ENCODE results near the gene CCDC57. TPM values are rescaled to one million over a fixed set of nuclear protein-coding genes. Genes with fewer than 3 reads are reported as not detected.

CCDC57 gene
- total RNA-seq, 4 donors from 2014 or later: 23.5 to 87.5 (median 48.3) TPM

- peaks cover 21 to 47% (median 44%) of the 10 kb centered on the region in 4 donors for H3K4me1 ChIP-seq
- WGBS, 2 donors (ENCODE audit: low coverage in 1 of 2): 10% methylated on average over 42 of the region's 63 CpGs; no CpG with 5 or more reads in 1 of the 2 donors
- no peaks in the 10 kb centered on the region for H3K27me3 ChIP-seq
- intact Hi-C loops (cut with DNase I; ENCODE audit: low total_unique reads): no loop called here
- no peaks in the 10 kb centered on the region for H3K36me3 ChIP-seq
- in situ Hi-C loops (cut with MboI; ENCODE audit: low pct_ligation_motif_present in 1 of 4, low pct_unique_long_range_greater_than_20kb in 1 of 4, low sequenced_read_pairs in 3 of 4): no loop called here
- H3K4me3 ChIP-seq: peak overlapping the region; percentile 50 to 75 (median 58)
- peak overlapping the region; percentile 90 to 95 (median 92) for H3K27ac ChIP-seq
- H3K9me3 ChIP-seq: no peaks in the 10 kb centered on the region
- TF ChIP-seq, protein P1, sequence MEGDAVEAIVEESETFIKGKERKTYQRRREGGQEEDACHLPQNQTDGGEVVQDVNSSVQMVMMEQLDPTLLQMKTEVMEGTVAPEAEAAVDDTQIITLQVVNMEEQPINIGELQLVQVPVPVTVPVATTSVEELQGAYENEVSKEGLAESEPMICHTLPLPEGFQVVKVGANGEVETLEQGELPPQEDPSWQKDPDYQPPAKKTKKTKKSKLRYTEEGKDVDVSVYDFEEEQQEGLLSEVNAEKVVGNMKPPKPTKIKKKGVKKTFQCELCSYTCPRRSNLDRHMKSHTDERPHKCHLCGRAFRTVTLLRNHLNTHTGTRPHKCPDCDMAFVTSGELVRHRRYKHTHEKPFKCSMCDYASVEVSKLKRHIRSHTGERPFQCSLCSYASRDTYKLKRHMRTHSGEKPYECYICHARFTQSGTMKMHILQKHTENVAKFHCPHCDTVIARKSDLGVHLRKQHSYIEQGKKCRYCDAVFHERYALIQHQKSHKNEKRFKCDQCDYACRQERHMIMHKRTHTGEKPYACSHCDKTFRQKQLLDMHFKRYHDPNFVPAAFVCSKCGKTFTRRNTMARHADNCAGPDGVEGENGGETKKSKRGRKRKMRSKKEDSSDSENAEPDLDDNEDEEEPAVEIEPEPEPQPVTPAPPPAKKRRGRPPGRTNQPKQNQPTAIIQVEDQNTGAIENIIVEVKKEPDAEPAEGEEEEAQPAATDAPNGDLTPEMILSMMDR (IDR thresholded peaks at IDR 0.05): no peak
- TF ChIP-seq POLR2AphosphoS5 (IDR thresholded peaks at IDR 0.05) (peak; percentile 48 to 88 (median 72)), EP300 (IDR thresholded peaks at IDR 0.05; ENCODE audit: low read depth) (no peak), POLR2A (IDR thresholded peaks at IDR 0.05) (peak; percentile 84)
- DNase-seq: peak; percentile 80
Measured at GRCh38 chr17:82228278-82228841, 15.7 kb upstream of the CCDC57 start.

GRCh38 chr17:82227629-82228277 is 15.1 kb upstream of the CCDC57 start:
- Histone ChIP-seq H3K27me3 (no peaks in the 10 kb centered on the region), H3K4me3 (peak overlapping the region in 3 of 4 donors; percentile 54 to 75 (median 63)), H3K36me3 (no peaks in the 10 kb centered on the region), H3K27ac (peak overlapping the region; percentile 90 to 95 (median 92)), H3K9me3 (no peaks in the 10 kb centered on the region), H3K4me1 (peaks cover 21 to 47% (median 43%) of the 10 kb centered on the region in 4 donors)
- DNase-seq: no peak
- 68% methylated on average over 16 of the region's 18 CpGs; no CpG with 5 or more reads in 1 of the 2 donors for WGBS, 2 donors (ENCODE audit: low coverage in 1 of 2)
- TF ChIP-seq POLR2A (IDR thresholded peaks at IDR 0.05): no peak
- no peak for TF ChIP-seq POLR2AphosphoS5 (IDR thresholded peaks at IDR 0.05)
- TF ChIP-seq, protein P1 (IDR thresholded peaks at IDR 0.05): no peak
- TF ChIP-seq EP300 (IDR thresholded peaks at IDR 0.05; ENCODE audit: low read depth): no peak
- in situ Hi-C loops (cut with MboI; ENCODE audit: low pct_ligation_motif_present in 1 of 4, low pct_unique_long_range_greater_than_20kb in 1 of 4, low sequenced_read_pairs in 3 of 4) (no loop called here), intact Hi-C loops (cut with DNase I; ENCODE audit: low total_unique reads) (no loop called here)

- no peak for DNase-seq
- no peak overlapping the region for H3K27ac ChIP-seq
- intact Hi-C loops (cut with DNase I; ENCODE audit: low total_unique reads) (no loop called here), in situ Hi-C loops (cut with MboI; ENCODE audit: low pct_ligation_motif_present in 1 of 4, low pct_unique_long_range_greater_than_20kb in 1 of 4, low sequenced_read_pairs in 3 of 4) (no loop called here)
- TF ChIP-seq POLR2A (IDR thresholded peaks at IDR 0.05): no peak
- no peak for TF ChIP-seq POLR2AphosphoS5 (IDR thresholded peaks at IDR 0.05)
- TF ChIP-seq, protein P1 (IDR thresholded peaks at IDR 0.05): no peak
- TF ChIP-seq EP300 (IDR thresholded peaks at IDR 0.05; ENCODE audit: low read depth): no peak
- 60 to 89% methylated on average over 1 to 13 of the region's 16 CpGs for WGBS, 2 donors (ENCODE audit: low coverage in 1 of 2)
- H3K4me1 ChIP-seq: peaks cover 16 to 41% (median 36%) of the 10 kb centered on the region in 4 donors
- H3K4me3 ChIP-seq: no peak overlapping the region
- H3K27me3 ChIP-seq: no peaks in the 10 kb centered on the region
- H3K36me3 ChIP-seq: no peaks in the 10 kb centered on the region
- no peaks in the 10 kb centered on the region for H3K9me3 ChIP-seq
Measured at GRCh38 chr17:82226809-82227628, 14.4 kb upstream of the CCDC57 start.

Measured in transverse colon (tissue), 4 donors.